Vagina (tissue), 2 donors: ENCODE measurements around the gene CMPK1. TPM values are rescaled to one million over a fixed set of nuclear protein-coding genes. Genes with fewer than 3 reads are reported as not detected.

Experiments
- DNase-seq, 2 donors: peaks; one replicate each; pipeline ENCODE4 v3.0.0-alpha.2; 2017; ENCODE audit errors: extremely low spot score in 2 of 2
- H3K27ac ChIP-seq: fragments of 200-600 bp; sonication (generic); one replicate; pipeline ENCODE4 v1.5.1; 2019
- H3K27me3 ChIP-seq: fragments of 200-600 bp; sonication (generic); one replicate; pipeline ENCODE4 v1.5.1; 2019
- H3K36me3 ChIP-seq, 2 donors: fragments of 200-600 bp; sonication (generic); one replicate each; pipeline ENCODE4 v1.5.1; 2017 to 2019
- H3K4me1 ChIP-seq: fragments of 200-600 bp; sonication (generic); one replicate; pipeline ENCODE4 v1.5.1; 2019
- H3K4me3 ChIP-seq, 2 donors: fragments of 200-600 bp; sonication (generic); 1 replicate in 1 of 2; 2 replicates in 1 of 2; pipeline ENCODE4 v1.5.1; 2016 to 2019
- H3K9me3 ChIP-seq: fragments of 200-600 bp; sonication (generic); one replicate; pipeline ENCODE4 v1.5.1; 2019
- CTCF ChIP-seq, 3 experiments: fragments of 450-650 bp in 2 of 3; fragments of 200-600 bp in 1 of 3; sonication (generic) in 1 of 3; IDR thresholded peaks; one replicate each; pipeline ENCODE4 v1.5.1; 2017 to 2019; ENCODE audit warnings: antibody characterized with exemption in 3 of 3, mild to moderate bottlenecking in 2 of 3, moderate library complexity in 2 of 3
- POLR2A ChIP-seq, 2 donors: fragments of 450-650 bp; IDR thresholded peaks; one replicate each; pipeline ENCODE4 v1.6.1; 2017; ENCODE audit warnings: antibody characterized with exemption in 2 of 2, mild to moderate bottlenecking in 2 of 2, moderate library complexity in 2 of 2
- POLR2AphosphoS5 ChIP-seq, 2 donors: sonication (generic); formaldehyde crosslinking; IDR thresholded peaks; one replicate each; pipeline ENCODE4 v1.9.0; 2017; ENCODE audit warnings: antibody characterized with exemption in 2 of 2, mild to moderate bottlenecking in 2 of 2, low read depth in 1 of 2; ENCODE audit not compliant: insufficient read depth in 1 of 2
- intact Hi-C: fragments of 100-400 bp; cut with DNase I; formaldehyde crosslinking; loops from one replicate; pipeline ENCODE4 v1.15.1; 2023
- total RNA-seq: library from RNA; depleted of rRNA; stranded (reverse); fragments of >200 nt; gene quantifications from one replicate; pipeline ENCODE4 v1.2.3, GENCODE V29; 2016

CMPK1 gene
- total RNA-seq, 1 donor from 2014 or later, result 79.3 TPM

- intact Hi-C loops, result no loop called here
- peaks cover 42% of the 10 kb centered on the region for H3K4me1 ChIP-seq
- H3K27me3 ChIP-seq, result no peaks in the 10 kb centered on the region
- no peaks in the 10 kb centered on the region for H3K9me3 ChIP-seq
- peak in 1 of 2 donors; percentile 86 for DNase-seq
- TF ChIP-seq POLR2A (IDR thresholded peaks at IDR 0.05), result no peak
- no peak for TF ChIP-seq CTCF (IDR thresholded peaks at IDR 0.05)
- no peak for TF ChIP-seq POLR2AphosphoS5 (IDR thresholded peaks at IDR 0.05; ENCODE audit: insufficient read depth in 1 of 2, low read depth in 1 of 2)
- no peaks in the 10 kb centered on the region for H3K36me3 ChIP-seq
- H3K27ac ChIP-seq, result peak overlapping the region; percentile 97
- H3K4me3 ChIP-seq, result peak overlapping the region; percentile 69 to 92
These were observed 612 bp upstream of the CMPK1 start for GRCh38 chr1:47332779-47333577.

GRCh38 chr1:47333922-47334764 is 553 bp downstream of the CMPK1 start:
- Histone ChIP-seq H3K9me3 (no peaks in the 10 kb centered on the region), H3K4me1 (peaks cover 49% of the 10 kb centered on the region), H3K36me3 (no peaks in the 10 kb centered on the region), H3K27me3 (no peaks in the 10 kb centered on the region), H3K27ac (peak overlapping the region; percentile 97), H3K4me3 (peak overlapping the region; percentile 69 to 92)
- intact Hi-C loops, result no loop called here
- peak in 1 of 2 donors; percentile 65 for TF ChIP-seq POLR2AphosphoS5 (IDR thresholded peaks at IDR 0.05; ENCODE audit: insufficient read depth in 1 of 2, low read depth in 1 of 2)
- peak in 1 of 3 experiments; percentile 35 for TF ChIP-seq CTCF (IDR thresholded peaks at IDR 0.05)
- peak in 1 of 2 donors; percentile 32 for TF ChIP-seq POLR2A (IDR thresholded peaks at IDR 0.05)
- peak in 1 of 2 donors; percentile 87 for DNase-seq

- H3K4me3 ChIP-seq, result peak overlapping the region; percentile 69 to 92
- no peak for TF ChIP-seq CTCF (IDR thresholded peaks at IDR 0.05)
- TF ChIP-seq POLR2A (IDR thresholded peaks at IDR 0.05), result no peak
- TF ChIP-seq POLR2AphosphoS5 (IDR thresholded peaks at IDR 0.05; ENCODE audit: insufficient read depth in 1 of 2, low read depth in 1 of 2), result no peak
- H3K4me1 ChIP-seq, result peaks cover 49% of the 10 kb centered on the region
- no peaks in the 10 kb centered on the region for H3K36me3 ChIP-seq
- peak overlapping the region; percentile 97 for H3K27ac ChIP-seq
- H3K9me3 ChIP-seq, result no peaks in the 10 kb centered on the region
- DNase-seq, result no peak
- no peaks in the 10 kb centered on the region for H3K27me3 ChIP-seq
- intact Hi-C loops, result no loop called here
These were observed 1.3 kb downstream of the CMPK1 start for GRCh38 chr1:47334765-47335435.

- peaks cover 43% of the 10 kb centered on the region for H3K4me1 ChIP-seq
- H3K4me3 ChIP-seq, result no peak overlapping the region
- no peaks in the 10 kb centered on the region for H3K36me3 ChIP-seq
- H3K27ac ChIP-seq, result no peak overlapping the region
- no peaks in the 10 kb centered on the region for H3K27me3 ChIP-seq
- DNase-seq, result no peak
- intact Hi-C loops, result no loop called here
- TF ChIP-seq POLR2AphosphoS5 (IDR thresholded peaks at IDR 0.05; ENCODE audit: insufficient read depth in 1 of 2, low read depth in 1 of 2), result no peak
- no peak for TF ChIP-seq POLR2A (IDR thresholded peaks at IDR 0.05)
- no peaks in the 10 kb centered on the region for H3K9me3 ChIP-seq
These were observed 3.8 kb downstream of the CMPK1 start for GRCh38 chr1:47337350-47337749.
